ENCODE measurements around the gene PARN.

Gene PARN

DNA sequence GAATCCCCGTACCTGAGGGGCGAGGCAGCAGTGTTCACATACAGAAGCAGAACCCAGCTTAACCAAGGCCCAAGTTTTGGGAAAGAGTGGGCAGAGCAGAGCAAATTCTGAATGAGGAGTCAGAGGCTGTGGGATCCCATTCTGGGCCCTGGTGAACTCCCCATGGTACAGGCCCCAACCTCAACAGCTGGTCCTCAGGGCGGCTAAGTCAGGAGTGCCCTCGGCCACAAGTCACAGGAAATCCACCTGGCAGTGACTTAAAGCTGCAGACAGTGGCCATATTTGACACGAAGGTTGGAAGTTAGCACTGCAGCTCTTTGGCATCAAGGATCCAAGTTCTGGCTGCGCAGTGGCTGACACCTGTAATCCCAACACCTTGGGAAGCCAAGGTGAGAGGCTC, 237.1 kb downstream of the PARN start:
- no peak for DNase-seq

DNA sequence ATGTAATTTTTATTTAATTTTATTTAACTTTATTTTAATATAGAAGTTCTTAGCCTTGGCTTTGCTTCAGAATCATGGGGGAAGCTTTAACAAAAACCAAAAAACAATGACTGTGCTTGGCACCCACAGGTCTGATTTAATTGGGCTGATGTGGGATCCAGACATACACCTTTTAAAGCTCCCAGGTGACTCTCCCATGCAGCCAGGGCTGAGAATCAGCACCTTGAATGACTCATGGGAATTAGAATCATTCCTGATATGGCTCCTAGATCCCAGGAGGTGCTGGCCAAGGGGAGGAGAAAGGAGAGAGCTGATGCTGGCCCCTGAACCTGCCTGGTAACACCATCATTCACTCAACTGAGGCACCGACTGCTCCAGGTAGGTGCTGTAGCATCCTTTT, 240.7 kb downstream of the PARN start:
- DNase-seq: no peak

GRCh38 chr16:14388243-14388642, 241.8 kb downstream of the PARN start:
- DNase-seq: no peak

DNA sequence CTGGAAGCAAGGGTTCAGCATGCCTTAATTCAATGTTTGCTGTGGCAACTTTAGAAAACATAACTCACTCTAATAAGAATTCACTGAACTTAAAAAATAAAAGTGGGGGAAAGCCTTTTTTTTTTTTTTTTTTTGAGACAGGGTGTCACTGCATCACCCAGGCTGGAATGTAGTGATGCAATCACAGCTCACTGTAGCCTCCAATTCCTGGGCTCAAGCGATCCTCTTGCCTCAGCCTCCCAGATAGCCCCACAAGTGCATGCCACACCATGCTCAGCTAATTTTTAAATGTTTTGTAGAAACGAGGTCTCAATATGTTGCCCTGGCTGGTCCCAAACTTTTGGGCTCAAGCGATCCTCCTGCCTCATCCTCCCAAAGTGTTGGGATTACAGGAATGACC, 243.9 kb downstream of the PARN start:
- DNase-seq: no peak
